ENCODE results near the gene LRRC45.

Gene LRRC45

GRCh38 chr17:82016875-82017459, 6.1 kb upstream of the LRRC45 start:
- H2AFZ ChIP-seq (ENCODE audit: low read depth, low read length) = no peak overlapping the region
- H3K27me3 ChIP-seq (ENCODE audit: insufficient read depth, low read length, poor library complexity) = no peaks in the 10 kb centered on the region
- H4K20me1 ChIP-seq (ENCODE audit: insufficient read depth, low read length) = peaks cover 31% of the 10 kb centered on the region
- H3K9ac ChIP-seq (ENCODE audit: low read depth, low read length) = no peak overlapping the region
- no peaks in the 10 kb centered on the region for H3K9me3 ChIP-seq (ENCODE audit: insufficient read depth, low read length, severe bottlenecking)
- TF ChIP-seq EZH2 (IDR thresholded peaks at IDR 0.05; ENCODE audit: borderline replicate concordance, low read depth, low read length, severe bottlenecking) = no peak
- no peak for TF ChIP-seq CTCF (IDR thresholded peaks at IDR 0.05; ENCODE audit: borderline replicate concordance, extremely low read depth, low read length, poor library complexity, severe bottlenecking)
- H3K4me3 ChIP-seq (ENCODE audit: low read depth in 1 of 2, low read length in 2 of 2) = no peak overlapping the region
- H3K79me2 ChIP-seq (ENCODE audit: insufficient read depth, low read length) = peaks cover 22% of the 10 kb centered on the region
- DNase-seq (no peak), ATAC-seq (ENCODE audit: insufficient read depth, low read depth) (no peak)
- no peak overlapping the region for H3K4me2 ChIP-seq (ENCODE audit: insufficient read depth, low read length)
- H3K4me1 ChIP-seq (ENCODE audit: insufficient read depth, low read length) = peaks cover 20% of the 10 kb centered on the region
- H3K27ac ChIP-seq (ENCODE audit: low read length) = no peak overlapping the region
- H3K36me3 ChIP-seq (ENCODE audit: insufficient read depth, low read length) = peaks cover 31% of the 10 kb centered on the region

- Histone ChIP-seq H3K9ac (ENCODE audit: low read depth, low read length) (no peak overlapping the region), H3K27ac (ENCODE audit: low read length) (no peak overlapping the region), H2AFZ (ENCODE audit: low read depth, low read length) (no peak overlapping the region), H3K9me3 (ENCODE audit: insufficient read depth, low read length, severe bottlenecking) (no peaks in the 10 kb centered on the region), H3K4me2 (ENCODE audit: insufficient read depth, low read length) (no peak overlapping the region), H3K79me2 (ENCODE audit: insufficient read depth, low read length) (peaks cover 29% of the 10 kb centered on the region), H3K36me3 (ENCODE audit: insufficient read depth, low read length) (peaks cover 31% of the 10 kb centered on the region), H3K4me3 (ENCODE audit: low read depth in 1 of 2, low read length in 2 of 2) (no peak overlapping the region), H3K4me1 (ENCODE audit: insufficient read depth, low read length) (peaks cover 22% of the 10 kb centered on the region), H3K27me3 (ENCODE audit: insufficient read depth, low read length, poor library complexity) (no peaks in the 10 kb centered on the region), H4K20me1 (ENCODE audit: insufficient read depth, low read length) (peaks cover 35% of the 10 kb centered on the region)
- TF ChIP-seq EZH2 (IDR thresholded peaks at IDR 0.05; ENCODE audit: borderline replicate concordance, low read depth, low read length, severe bottlenecking) = no peak
- no peak for ATAC-seq (ENCODE audit: insufficient read depth, low read depth)
- DNase-seq = no peak
These were observed 5.4 kb upstream of the LRRC45 start for GRCh38 chr17:82017612-82018151.

GRCh38 chr17:82018152-82018988, 4.7 kb upstream of the LRRC45 start:
- ATAC-seq (ENCODE audit: insufficient read depth, low read depth) (no peak), DNase-seq (no peak)
- no peak overlapping the region for H3K9ac ChIP-seq (ENCODE audit: low read depth, low read length)
- peaks cover 35% of the 10 kb centered on the region for H4K20me1 ChIP-seq (ENCODE audit: insufficient read depth, low read length)
- peaks cover 30% of the 10 kb centered on the region for H3K79me2 ChIP-seq (ENCODE audit: insufficient read depth, low read length)
- H3K4me1 ChIP-seq (ENCODE audit: insufficient read depth, low read length) = peaks cover 22% of the 10 kb centered on the region
- no peak overlapping the region for H3K4me2 ChIP-seq (ENCODE audit: insufficient read depth, low read length)
- H3K4me3 ChIP-seq (ENCODE audit: low read depth in 1 of 2, low read length in 2 of 2) = no peak overlapping the region
- no peaks in the 10 kb centered on the region for H3K27me3 ChIP-seq (ENCODE audit: insufficient read depth, low read length, poor library complexity)
- no peak overlapping the region for H2AFZ ChIP-seq (ENCODE audit: low read depth, low read length)
- no peak overlapping the region for H3K27ac ChIP-seq (ENCODE audit: low read length)
- no peaks in the 10 kb centered on the region for H3K9me3 ChIP-seq (ENCODE audit: insufficient read depth, low read length, severe bottlenecking)
- no peak for TF ChIP-seq EZH2 (IDR thresholded peaks at IDR 0.05; ENCODE audit: borderline replicate concordance, low read depth, low read length, severe bottlenecking)
- TF ChIP-seq CTCF (IDR thresholded peaks at IDR 0.05; ENCODE audit: borderline replicate concordance, extremely low read depth, low read length, poor library complexity, severe bottlenecking) = no peak
- peaks cover 31% of the 10 kb centered on the region for H3K36me3 ChIP-seq (ENCODE audit: insufficient read depth, low read length)

All from DND-41 (cell line).